Measurements from ENCODE around the gene CSN3. TPM values are rescaled to one million over a fixed set of nuclear protein-coding genes. Genes with fewer than 3 reads are reported as not detected.

The CSN3 gene
- total and polyA plus RNA-seq, 10 of the 15 experiments (the other 5 are each of a cell fraction or from before 2014, with no cell fraction given), result not detected

DNA sequence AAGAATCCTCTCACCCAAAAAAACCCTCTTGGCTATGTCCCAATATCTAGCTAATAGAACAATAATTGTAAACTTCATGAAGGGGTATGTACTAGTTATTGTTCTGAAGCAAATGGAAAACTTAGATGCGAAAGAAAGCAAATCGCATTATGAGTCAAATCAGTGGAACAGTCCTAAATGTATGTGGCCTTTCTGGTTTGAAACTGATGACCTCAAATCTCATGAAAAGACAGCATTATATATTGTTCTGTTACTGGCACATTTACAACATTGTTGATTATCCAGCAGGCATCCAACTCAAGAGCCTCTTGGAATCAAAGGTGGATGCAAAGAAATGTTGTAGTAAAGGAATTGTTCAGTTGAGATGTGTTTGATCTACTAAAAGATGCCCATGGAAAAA lies 34.7 kb downstream of the CSN3 start:
- WGBS (ENCODE audit: insufficient coverage, insufficient replicate concordance, low lambda C conversion rate, missing lambda C conversion rate), result 32% methylated on average over 2 of the region's 2 CpGs
- no peak for TF ChIP-seq TAF1 (IDR thresholded peaks at IDR 0.05; ENCODE audit: borderline replicate concordance, low read depth, low read length)
- no peak for TF ChIP-seq PML (IDR thresholded peaks at IDR 0.05; ENCODE audit: low read length)
- TF ChIP-seq MEF2B (IDR thresholded peaks at IDR 0.05; ENCODE audit: partially characterized antibody, poor library complexity, severe bottlenecking), result no peak
- TF ChIP-seq HDGF (IDR thresholded peaks at IDR 0.05), result no peak
- TF ChIP-seq, protein P1, sequence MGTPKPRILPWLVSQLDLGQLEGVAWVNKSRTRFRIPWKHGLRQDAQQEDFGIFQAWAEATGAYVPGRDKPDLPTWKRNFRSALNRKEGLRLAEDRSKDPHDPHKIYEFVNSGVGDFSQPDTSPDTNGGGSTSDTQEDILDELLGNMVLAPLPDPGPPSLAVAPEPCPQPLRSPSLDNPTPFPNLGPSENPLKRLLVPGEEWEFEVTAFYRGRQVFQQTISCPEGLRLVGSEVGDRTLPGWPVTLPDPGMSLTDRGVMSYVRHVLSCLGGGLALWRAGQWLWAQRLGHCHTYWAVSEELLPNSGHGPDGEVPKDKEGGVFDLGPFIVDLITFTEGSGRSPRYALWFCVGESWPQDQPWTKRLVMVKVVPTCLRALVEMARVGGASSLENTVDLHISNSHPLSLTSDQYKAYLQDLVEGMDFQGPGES (IDR thresholded peaks at IDR 0.05), result no peak
- TF ChIP-seq IRF4 (IDR thresholded peaks at IDR 0.05; ENCODE audit: low read depth, low read length), result no peak
- TF ChIP-seq SREBF1 (IDR thresholded peaks at IDR 0.05; ENCODE audit: low read length), result no peak
- TF ChIP-seq, protein P2, sequence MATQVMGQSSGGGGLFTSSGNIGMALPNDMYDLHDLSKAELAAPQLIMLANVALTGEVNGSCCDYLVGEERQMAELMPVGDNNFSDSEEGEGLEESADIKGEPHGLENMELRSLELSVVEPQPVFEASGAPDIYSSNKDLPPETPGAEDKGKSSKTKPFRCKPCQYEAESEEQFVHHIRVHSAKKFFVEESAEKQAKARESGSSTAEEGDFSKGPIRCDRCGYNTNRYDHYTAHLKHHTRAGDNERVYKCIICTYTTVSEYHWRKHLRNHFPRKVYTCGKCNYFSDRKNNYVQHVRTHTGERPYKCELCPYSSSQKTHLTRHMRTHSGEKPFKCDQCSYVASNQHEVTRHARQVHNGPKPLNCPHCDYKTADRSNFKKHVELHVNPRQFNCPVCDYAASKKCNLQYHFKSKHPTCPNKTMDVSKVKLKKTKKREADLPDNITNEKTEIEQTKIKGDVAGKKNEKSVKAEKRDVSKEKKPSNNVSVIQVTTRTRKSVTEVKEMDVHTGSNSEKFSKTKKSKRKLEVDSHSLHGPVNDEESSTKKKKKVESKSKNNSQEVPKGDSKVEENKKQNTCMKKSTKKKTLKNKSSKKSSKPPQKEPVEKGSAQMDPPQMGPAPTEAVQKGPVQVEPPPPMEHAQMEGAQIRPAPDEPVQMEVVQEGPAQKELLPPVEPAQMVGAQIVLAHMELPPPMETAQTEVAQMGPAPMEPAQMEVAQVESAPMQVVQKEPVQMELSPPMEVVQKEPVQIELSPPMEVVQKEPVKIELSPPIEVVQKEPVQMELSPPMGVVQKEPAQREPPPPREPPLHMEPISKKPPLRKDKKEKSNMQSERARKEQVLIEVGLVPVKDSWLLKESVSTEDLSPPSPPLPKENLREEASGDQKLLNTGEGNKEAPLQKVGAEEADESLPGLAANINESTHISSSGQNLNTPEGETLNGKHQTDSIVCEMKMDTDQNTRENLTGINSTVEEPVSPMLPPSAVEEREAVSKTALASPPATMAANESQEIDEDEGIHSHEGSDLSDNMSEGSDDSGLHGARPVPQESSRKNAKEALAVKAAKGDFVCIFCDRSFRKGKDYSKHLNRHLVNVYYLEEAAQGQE (IDR thresholded peaks at IDR 0.05; ENCODE audit: low read depth, low read length), result no peak
- TF ChIP-seq, protein P3, sequence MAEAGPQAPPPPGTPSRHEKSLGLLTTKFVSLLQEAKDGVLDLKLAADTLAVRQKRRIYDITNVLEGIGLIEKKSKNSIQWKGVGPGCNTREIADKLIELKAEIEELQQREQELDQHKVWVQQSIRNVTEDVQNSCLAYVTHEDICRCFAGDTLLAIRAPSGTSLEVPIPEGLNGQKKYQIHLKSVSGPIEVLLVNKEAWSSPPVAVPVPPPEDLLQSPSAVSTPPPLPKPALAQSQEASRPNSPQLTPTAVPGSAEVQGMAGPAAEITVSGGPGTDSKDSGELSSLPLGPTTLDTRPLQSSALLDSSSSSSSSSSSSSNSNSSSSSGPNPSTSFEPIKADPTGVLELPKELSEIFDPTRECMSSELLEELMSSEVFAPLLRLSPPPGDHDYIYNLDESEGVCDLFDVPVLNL (IDR thresholded peaks at IDR 0.05; ENCODE audit: low read depth, low read length), result no peak
- TF ChIP-seq SRF (IDR thresholded peaks at IDR 0.05; ENCODE audit: low read depth in 2 of 2, low read length in 2 of 2), result no peak
- TF ChIP-seq NR2C2 (IDR thresholded peaks at IDR 0.05; ENCODE audit: borderline replicate concordance, control insufficient read depth, insufficient read length, low read depth), result no peak
- TF ChIP-seq BMI1 (IDR thresholded peaks at IDR 0.05; ENCODE audit: borderline replicate concordance), result no peak
- no peak for TF ChIP-seq SREBF2 (IDR thresholded peaks at IDR 0.05; ENCODE audit: low read length)
- TF ChIP-seq STAT3 (IDR thresholded peaks at IDR 0.05; ENCODE audit: low read depth, low read length), result no peak

More for the DNA sequence above, 34.7 kb downstream of the CSN3 start:
- H3K27ac ChIP-seq (ENCODE audit: control insufficient read depth, insufficient read depth), result no peak overlapping the region
- no peaks in the 10 kb centered on the region for H3K36me3 ChIP-seq (ENCODE audit: control insufficient read depth in 2 of 2, insufficient read depth in 2 of 2, low read length in 1 of 2)
- no TSS peak for BruUV-seq (replicated peaks)
- ATAC-seq (no peak), DNase-seq (ENCODE audit: low read depth, low spot score) (no peak), FAIRE-seq (no peak)
- no peaks in the 10 kb centered on the region for H3K27me3 ChIP-seq (replicated peaks in 1 of 2; ENCODE audit: control insufficient read depth in 2 of 2, insufficient read depth in 2 of 2, low read length in 1 of 2)
- intact Hi-C loops (cut with micrococcal nuclease; ENCODE audit: unreplicated experiment), result no loop called here
- ChIA-PET POLR2A (no interaction called here), RAD21 (ENCODE audit: unreplicated experiment) (no interaction called here), SMC1A (ENCODE audit: uncharacterized antibody, unreplicated experiment) (interaction anchor here (0.9 to 1.4 kb wide), 3 partner anchors 9 to 1407 kb away, joined by 3 read pairs; no protein-coding TSS in a partner anchor), CTCF (no interaction called here)
- no peaks in the 10 kb centered on the region for H3K79me2 ChIP-seq (ENCODE audit: control insufficient read depth, insufficient read depth, low read length)
- H4K20me1 ChIP-seq (ENCODE audit: control insufficient read depth, insufficient read depth), result no peaks in the 10 kb centered on the region
- H3K4me2 ChIP-seq (ENCODE audit: control insufficient read depth, insufficient read depth), result no peak overlapping the region
- in situ Hi-C loops (cut with MboI), result no loop called here
- H3K4me1 ChIP-seq (ENCODE audit: control insufficient read depth, insufficient read depth, low read length), result no peaks in the 10 kb centered on the region
- H3K4me3 ChIP-seq, result no peak overlapping the region
- no peak overlapping the region for H3K9ac ChIP-seq (ENCODE audit: control insufficient read depth, insufficient read depth, low read length)
- H3K9me3 ChIP-seq (replicated peaks; ENCODE audit: control insufficient read depth, insufficient read depth, low read length), result no peaks in the 10 kb centered on the region
- no peak overlapping the region for H2AFZ ChIP-seq (ENCODE audit: control insufficient read depth, low read depth, low read length)

Data from GM12878 (cell line).